Sigmoid colon (tissue), 4 donors: ENCODE results near the gene XKR3.

Experiments
- POLR2A ChIP-seq, 2 donors: fragments of 450-650 bp; IDR thresholded peaks; one replicate each; pipeline ENCODE4 v1.6.1; 2016; ENCODE audit warnings: antibody characterized with exemption in 2 of 2, mild to moderate bottlenecking in 2 of 2, moderate library complexity in 2 of 2
- POLR2AphosphoS5 ChIP-seq, 4 donors: sonication (generic); formaldehyde crosslinking; IDR thresholded peaks; one replicate each; pipeline ENCODE4 v1.6.1; 2017; ENCODE audit warnings: antibody characterized with exemption in 4 of 4
- TF ChIP-seq, protein P1 (sequence below), 4 experiments: fragments of 450-650 bp in 3 of 4; fragments of 200-600 bp in 1 of 4; IDR thresholded peaks; one replicate each; pipeline ENCODE4 v1.5.1; 2016 to 2019; ENCODE audit warnings: antibody characterized with exemption in 4 of 4, mild to moderate bottlenecking in 3 of 4, moderate library complexity in 2 of 4

DNA sequence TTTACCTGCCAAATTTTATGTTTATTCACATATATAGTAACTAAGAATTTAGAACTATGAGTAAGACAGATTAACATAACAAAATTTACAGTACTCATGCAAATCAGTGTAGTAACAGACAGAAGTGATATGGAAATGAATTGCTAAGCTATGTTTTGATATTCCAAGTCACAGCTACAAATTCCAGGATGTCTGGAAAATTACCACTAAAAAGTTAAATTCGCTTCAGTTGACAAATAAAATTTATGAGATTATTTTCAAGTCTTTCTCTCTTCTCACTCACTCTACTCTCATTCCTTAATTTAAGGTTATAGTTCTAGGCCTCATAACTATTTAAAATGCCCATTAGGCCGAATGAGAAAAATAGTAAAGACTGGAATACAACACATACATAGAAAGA is 18.1 kb downstream of the XKR3 start:
- TF ChIP-seq, protein P1, sequence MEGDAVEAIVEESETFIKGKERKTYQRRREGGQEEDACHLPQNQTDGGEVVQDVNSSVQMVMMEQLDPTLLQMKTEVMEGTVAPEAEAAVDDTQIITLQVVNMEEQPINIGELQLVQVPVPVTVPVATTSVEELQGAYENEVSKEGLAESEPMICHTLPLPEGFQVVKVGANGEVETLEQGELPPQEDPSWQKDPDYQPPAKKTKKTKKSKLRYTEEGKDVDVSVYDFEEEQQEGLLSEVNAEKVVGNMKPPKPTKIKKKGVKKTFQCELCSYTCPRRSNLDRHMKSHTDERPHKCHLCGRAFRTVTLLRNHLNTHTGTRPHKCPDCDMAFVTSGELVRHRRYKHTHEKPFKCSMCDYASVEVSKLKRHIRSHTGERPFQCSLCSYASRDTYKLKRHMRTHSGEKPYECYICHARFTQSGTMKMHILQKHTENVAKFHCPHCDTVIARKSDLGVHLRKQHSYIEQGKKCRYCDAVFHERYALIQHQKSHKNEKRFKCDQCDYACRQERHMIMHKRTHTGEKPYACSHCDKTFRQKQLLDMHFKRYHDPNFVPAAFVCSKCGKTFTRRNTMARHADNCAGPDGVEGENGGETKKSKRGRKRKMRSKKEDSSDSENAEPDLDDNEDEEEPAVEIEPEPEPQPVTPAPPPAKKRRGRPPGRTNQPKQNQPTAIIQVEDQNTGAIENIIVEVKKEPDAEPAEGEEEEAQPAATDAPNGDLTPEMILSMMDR (IDR thresholded peaks at IDR 0.05), result no peak
- TF ChIP-seq POLR2A (IDR thresholded peaks at IDR 0.05), result no peak
- no peak for TF ChIP-seq POLR2AphosphoS5 (IDR thresholded peaks at IDR 0.05)
